Measurements from ENCODE around the gene ROCK1. TPM values are rescaled to one million over a fixed set of nuclear protein-coding genes. Genes with fewer than 3 reads are reported as not detected.

The ROCK1 gene
- total and polyA plus RNA-seq, 8 donors = 50.2 to 93.2 (median 77.9) TPM

DNA sequence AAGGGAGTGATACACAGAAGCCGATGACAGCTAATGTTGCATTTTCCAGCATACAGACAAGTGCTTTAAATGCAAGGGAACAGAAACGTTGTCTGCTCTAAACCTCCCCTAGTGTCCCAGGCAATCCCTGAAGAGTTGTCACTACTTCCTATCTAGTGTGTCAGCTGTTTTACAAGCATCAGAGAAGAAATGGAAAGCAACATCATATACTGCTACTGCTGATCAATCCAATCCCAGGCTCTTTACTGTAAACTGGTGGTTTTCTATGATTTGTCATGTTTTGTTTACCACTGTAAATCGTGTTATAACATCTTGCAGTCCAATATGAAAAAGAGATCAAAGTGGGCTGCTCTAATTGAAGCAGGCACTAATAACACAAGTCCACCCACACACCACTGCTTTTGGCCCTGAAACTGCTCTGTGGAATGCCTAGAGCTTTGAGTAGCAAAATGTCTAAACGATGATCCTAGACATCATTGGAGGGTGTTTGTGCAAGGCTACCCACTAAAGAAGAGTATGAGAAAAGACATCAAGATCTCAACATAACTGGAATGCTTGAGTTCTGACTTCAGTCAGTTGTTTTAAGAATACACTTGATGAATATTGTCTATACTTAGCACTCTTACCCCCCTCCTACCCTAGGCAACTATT, 18.1 kb upstream of the ROCK1 start:
- Histone ChIP-seq H3K27ac (no peak overlapping the region), H3K4me3 (no peak overlapping the region), H3K27me3 (no peaks in the 10 kb centered on the region), H3K36me3 (no peaks in the 10 kb centered on the region), H3K9me3 (no peaks in the 10 kb centered on the region), H3K4me1 (peaks cover 0 to 1% of the 10 kb centered on the region in 2 donors)
- DNase-seq (no peak), ATAC-seq (no peak)
- TF ChIP-seq, protein P1, sequence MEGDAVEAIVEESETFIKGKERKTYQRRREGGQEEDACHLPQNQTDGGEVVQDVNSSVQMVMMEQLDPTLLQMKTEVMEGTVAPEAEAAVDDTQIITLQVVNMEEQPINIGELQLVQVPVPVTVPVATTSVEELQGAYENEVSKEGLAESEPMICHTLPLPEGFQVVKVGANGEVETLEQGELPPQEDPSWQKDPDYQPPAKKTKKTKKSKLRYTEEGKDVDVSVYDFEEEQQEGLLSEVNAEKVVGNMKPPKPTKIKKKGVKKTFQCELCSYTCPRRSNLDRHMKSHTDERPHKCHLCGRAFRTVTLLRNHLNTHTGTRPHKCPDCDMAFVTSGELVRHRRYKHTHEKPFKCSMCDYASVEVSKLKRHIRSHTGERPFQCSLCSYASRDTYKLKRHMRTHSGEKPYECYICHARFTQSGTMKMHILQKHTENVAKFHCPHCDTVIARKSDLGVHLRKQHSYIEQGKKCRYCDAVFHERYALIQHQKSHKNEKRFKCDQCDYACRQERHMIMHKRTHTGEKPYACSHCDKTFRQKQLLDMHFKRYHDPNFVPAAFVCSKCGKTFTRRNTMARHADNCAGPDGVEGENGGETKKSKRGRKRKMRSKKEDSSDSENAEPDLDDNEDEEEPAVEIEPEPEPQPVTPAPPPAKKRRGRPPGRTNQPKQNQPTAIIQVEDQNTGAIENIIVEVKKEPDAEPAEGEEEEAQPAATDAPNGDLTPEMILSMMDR (IDR thresholded peaks at IDR 0.05) = no peak
- intact Hi-C loops (cut with DNase I) = no loop called here

DNA sequence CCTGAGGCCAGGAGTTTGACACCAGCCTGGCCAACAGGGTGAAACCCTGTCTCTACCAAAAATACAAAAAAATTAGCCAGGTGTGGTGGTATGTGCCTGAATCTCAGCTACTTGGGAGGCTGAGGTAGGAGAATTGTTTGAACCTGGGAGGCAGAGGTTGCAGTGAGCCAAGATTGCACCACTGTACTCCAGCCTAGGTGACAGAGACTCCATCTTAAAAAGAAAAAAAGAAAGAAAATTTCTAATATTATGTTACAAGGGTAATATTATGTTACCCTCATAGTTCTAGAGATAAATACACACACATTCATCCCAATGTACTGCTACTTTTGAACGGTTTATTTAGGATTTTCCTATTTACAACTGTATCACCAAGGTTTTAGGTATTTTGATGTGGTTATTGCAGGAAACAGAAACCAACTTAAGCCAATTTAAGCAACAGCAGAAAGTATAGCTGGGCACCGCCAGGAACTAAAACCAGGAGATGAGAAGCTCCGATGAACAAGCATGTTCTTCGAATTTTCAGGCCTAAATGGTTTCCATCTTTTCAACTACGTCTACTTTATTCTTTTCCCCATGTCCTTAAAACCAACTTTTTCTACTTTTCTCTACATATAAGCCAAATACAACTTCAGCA, 11.8 kb upstream of the ROCK1 start:
- no peak overlapping the region for H3K27ac ChIP-seq
- no peaks in the 10 kb centered on the region for H3K36me3 ChIP-seq
- H3K4me3 ChIP-seq = no peak overlapping the region
- H3K4me1 ChIP-seq = peaks cover 0 to 3% of the 10 kb centered on the region in 2 donors
- DNase-seq = no peak
- ATAC-seq = no peak
- intact Hi-C loops (cut with DNase I) = no loop called here
- no peaks in the 10 kb centered on the region for H3K9me3 ChIP-seq
- no peaks in the 10 kb centered on the region for H3K27me3 ChIP-seq
- TF ChIP-seq, protein P1 (IDR thresholded peaks at IDR 0.05) = no peak

DNA sequence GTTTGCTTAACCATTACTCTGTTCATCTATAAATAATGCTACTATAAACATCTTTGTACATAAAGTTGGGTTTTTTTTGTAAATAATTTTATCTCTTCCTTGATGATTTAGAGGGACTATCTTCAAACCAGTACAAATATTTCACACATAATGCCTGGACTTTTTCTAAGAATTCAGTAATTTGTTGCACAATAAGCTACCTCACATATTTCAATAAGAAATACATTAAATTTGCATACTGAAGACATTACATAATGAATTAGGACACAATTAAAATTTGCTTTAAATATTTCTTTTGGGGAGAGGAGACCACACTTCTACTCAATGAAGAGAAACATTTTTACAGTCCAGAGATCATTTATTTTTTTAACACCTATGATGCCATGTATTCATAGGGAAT, 7.2 kb upstream of the ROCK1 start:
- Histone ChIP-seq H3K27ac (no peak overlapping the region), H3K36me3 (no peaks in the 10 kb centered on the region), H3K9me3 (no peaks in the 10 kb centered on the region), H3K27me3 (no peaks in the 10 kb centered on the region), H3K4me3 (no peak overlapping the region), H3K4me1 (peaks cover 12 to 31% of the 10 kb centered on the region in 2 donors)
- TF ChIP-seq, protein P1 (IDR thresholded peaks at IDR 0.05) = no peak
- ATAC-seq (no peak), DNase-seq (no peak)
- intact Hi-C loops (cut with DNase I) = no loop called here

DNA sequence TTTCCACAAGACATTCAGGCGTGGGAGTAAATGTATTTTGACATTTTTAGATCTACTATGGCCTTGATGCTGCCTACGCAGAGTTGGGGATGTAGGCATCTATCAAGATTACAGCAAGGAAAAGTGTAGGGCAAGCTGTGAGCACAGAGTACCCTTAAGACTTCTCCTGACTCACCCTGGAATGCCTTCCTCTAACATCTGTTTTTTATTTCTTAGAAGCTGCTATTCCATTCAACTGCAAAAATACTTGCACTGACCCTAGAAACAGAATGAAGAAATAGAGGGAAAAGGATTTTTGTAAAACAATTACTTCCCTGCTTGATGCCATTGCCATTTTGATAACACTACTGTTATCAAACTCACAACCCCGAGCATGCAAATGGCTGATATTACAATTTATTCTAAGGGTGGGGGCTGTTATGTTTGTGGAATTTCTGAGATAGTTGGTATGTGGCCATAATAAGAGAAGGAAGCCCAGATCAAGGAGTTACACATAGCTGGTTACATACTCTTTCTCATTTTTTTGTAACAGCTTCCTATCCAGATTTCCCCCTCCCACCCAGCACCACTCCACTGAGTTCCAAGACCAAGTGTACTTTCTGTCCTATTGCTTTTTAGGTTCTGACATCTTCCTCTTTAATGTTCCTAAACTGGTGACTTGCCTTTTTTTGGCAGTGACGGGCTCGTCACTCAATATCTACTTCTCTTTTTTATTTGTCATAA, 6.0 kb upstream of the ROCK1 start:
- DNase-seq = no peak
- Histone ChIP-seq H3K4me3 (no peak overlapping the region), H3K4me1 (peaks cover 12 to 41% of the 10 kb centered on the region in 2 donors), H3K9me3 (no peaks in the 10 kb centered on the region), H3K36me3 (no peaks in the 10 kb centered on the region), H3K27me3 (no peaks in the 10 kb centered on the region), H3K27ac (peak overlapping the region; percentile 46 to 72)
- ATAC-seq = peak; percentile 83
- TF ChIP-seq, protein P1 (IDR thresholded peaks at IDR 0.05) = no peak
- intact Hi-C loops (cut with DNase I) = no loop called here
